HEK293 (cell line): Measurements from ENCODE around the gene OR4B1.

Experiments used
- CTCF ChIA-PET: fragments of 350-600 bp; formaldehyde crosslinking; extraction: SDS; loops from one replicate; lab custom pipeline; 2021; ENCODE audit warnings: antibody characterized with exemption; lab: Yijun Ruan, JAX
- POLR2A ChIA-PET: fragments of 300-600 bp; formaldehyde crosslinking; extraction: SDS; loops from one replicate; lab custom pipeline; 2020; ENCODE audit warnings: antibody characterized with exemption, inconsistent platforms; lab: Yijun Ruan, JAX
- H3K27ac ChIP-seq: fragments of 200-500 bp; sonication (Bioruptor generic); 2 replicates; pipeline ENCODE4 v1.5.1; 2014; ENCODE audit warnings: low read depth, low read length, control low read depth, inconsistent platforms; ENCODE audit errors: extremely low read depth
- H3K36me3 ChIP-seq, 2 experiments: fragments of 200-500 bp in 1 of 2; sonication (Bioruptor generic) in 1 of 2; 1 replicate in 1 of 2; 2 replicates in 1 of 2; pipeline ENCODE4 v1.5.1; 2014 to 2017; ENCODE audit warnings: inconsistent platforms in 2 of 2, low read length in 2 of 2; ENCODE audit not compliant: control insufficient read depth in 2 of 2, insufficient read depth in 1 of 2
- H3K4me1 ChIP-seq: fragments of 200-500 bp; sonication (Bioruptor generic); 2 replicates; pipeline ENCODE4 v1.5.1; 2014; ENCODE audit warnings: mild to moderate bottlenecking, low read length, inconsistent platforms; ENCODE audit not compliant: control insufficient read depth, insufficient read depth
- H3K4me3 ChIP-seq: 2 replicates; pipeline ENCODE4 v1.5.1; 2011; ENCODE audit warnings: low read depth, mild to moderate bottlenecking, control low read depth, low read length, moderate library complexity
- H3K9me3 ChIP-seq: fragments of 200-500 bp; sonication (Bioruptor generic); 2 replicates; pipeline ENCODE4 v1.5.1; 2014; ENCODE audit warnings: low read depth, low read length, inconsistent platforms; ENCODE audit not compliant: control insufficient read depth, insufficient read depth
- FEZF1 ChIP-seq: fragments of 450-650 bp; formaldehyde crosslinking; IDR thresholded peaks from 2 replicates; pipeline ENCODE4 v1.5.1; 2016; ENCODE audit warnings: missing biosample characterization, missing genetic modification characterization
- KLF16 ChIP-seq: fragments of 450-650 bp; formaldehyde crosslinking; IDR thresholded peaks from 2 replicates; pipeline ENCODE4 v1.5.1; 2017; ENCODE audit warnings: missing biosample characterization, missing genetic modification characterization
- KLF7 ChIP-seq: fragments of 450-650 bp; formaldehyde crosslinking; IDR thresholded peaks from 2 replicates; pipeline ENCODE4 v1.5.1; 2016; ENCODE audit warnings: missing biosample characterization, missing genetic modification characterization, borderline replicate concordance
- OVOL3 ChIP-seq: fragments of 450-650 bp; formaldehyde crosslinking; IDR thresholded peaks from 2 replicates; pipeline ENCODE4 v1.5.1; 2016; ENCODE audit warnings: missing biosample characterization, missing genetic modification characterization
- TRIM28 ChIP-seq: IDR thresholded peaks from 2 replicates; pipeline ENCODE4 v1.6.1; 2011; ENCODE audit warnings: low read length, control low read depth, borderline replicate concordance
- ZBTB17 ChIP-seq: fragments of 450-650 bp; formaldehyde crosslinking; IDR thresholded peaks from 2 replicates; pipeline ENCODE4 v1.5.1; 2016; ENCODE audit warnings: missing biosample characterization, missing genetic modification characterization
- ZBTB20 ChIP-seq: fragments of 450-650 bp; formaldehyde crosslinking; IDR thresholded peaks from 2 replicates; pipeline ENCODE4 v1.5.1; 2016; ENCODE audit warnings: missing biosample characterization, missing genetic modification characterization
- ZNF214 ChIP-seq: fragments of 450-650 bp; formaldehyde crosslinking; IDR thresholded peaks from 2 replicates; pipeline ENCODE4 v1.5.1; 2017; ENCODE audit warnings: missing biosample characterization, mild to moderate bottlenecking, missing genetic modification characterization, borderline replicate concordance
- ZNF221 ChIP-seq: fragments of 450-650 bp; formaldehyde crosslinking; IDR thresholded peaks from 2 replicates; pipeline ENCODE4 v1.5.1; 2017; ENCODE audit warnings: missing biosample characterization, missing genetic modification characterization, borderline replicate concordance
- ZNF37A ChIP-seq: fragments of 450-650 bp; IDR thresholded peaks from 2 replicates; pipeline ENCODE4 v1.5.1; 2018; ENCODE audit warnings: missing biosample characterization, missing genetic modification characterization
- ZNF660 ChIP-seq: fragments of 450-650 bp; IDR thresholded peaks from 2 replicates; pipeline ENCODE4 v1.5.1; 2018; ENCODE audit warnings: missing biosample characterization, mild to moderate bottlenecking, missing genetic modification characterization
- ZSCAN23 ChIP-seq: fragments of 450-650 bp; formaldehyde crosslinking; IDR thresholded peaks from 2 replicates; pipeline ENCODE4 v1.5.1; 2016; ENCODE audit warnings: missing biosample characterization, missing genetic modification characterization
- ZSCAN30 ChIP-seq: fragments of 450-650 bp; IDR thresholded peaks from 2 replicates; pipeline ENCODE4 v1.5.1; 2018; ENCODE audit warnings: missing biosample characterization, mild to moderate bottlenecking, missing genetic modification characterization, moderate library complexity
- TF ChIP-seq, protein P1 (sequence below): fragments of 450-650 bp; formaldehyde crosslinking; IDR thresholded peaks from 2 replicates; pipeline ENCODE4 v1.5.1; 2016; ENCODE audit warnings: missing biosample characterization, missing genetic modification characterization
- TF ChIP-seq, protein P2 (sequence below): fragments of 450-650 bp; formaldehyde crosslinking; IDR thresholded peaks from 2 replicates; pipeline ENCODE4 v1.5.1; 2016; ENCODE audit warnings: missing biosample characterization, missing genetic modification characterization
- TF ChIP-seq, protein P3 (sequence below): fragments of 450-650 bp; formaldehyde crosslinking; IDR thresholded peaks from 2 replicates; pipeline ENCODE4 v1.5.1; 2016; ENCODE audit warnings: missing biosample characterization, missing genetic modification characterization, borderline replicate concordance
- TF ChIP-seq, protein P4 (sequence below): fragments of 450-650 bp; formaldehyde crosslinking; IDR thresholded peaks from 2 replicates; pipeline ENCODE4 v1.5.1; 2017; ENCODE audit warnings: missing biosample characterization, missing genetic modification characterization
- TF ChIP-seq, protein P5 (sequence below): fragments of 450-650 bp; formaldehyde crosslinking; IDR thresholded peaks from 2 replicates; pipeline ENCODE4 v1.5.1; 2016; ENCODE audit warnings: missing biosample characterization, missing genetic modification characterization

Gene OR4B1

DNA sequence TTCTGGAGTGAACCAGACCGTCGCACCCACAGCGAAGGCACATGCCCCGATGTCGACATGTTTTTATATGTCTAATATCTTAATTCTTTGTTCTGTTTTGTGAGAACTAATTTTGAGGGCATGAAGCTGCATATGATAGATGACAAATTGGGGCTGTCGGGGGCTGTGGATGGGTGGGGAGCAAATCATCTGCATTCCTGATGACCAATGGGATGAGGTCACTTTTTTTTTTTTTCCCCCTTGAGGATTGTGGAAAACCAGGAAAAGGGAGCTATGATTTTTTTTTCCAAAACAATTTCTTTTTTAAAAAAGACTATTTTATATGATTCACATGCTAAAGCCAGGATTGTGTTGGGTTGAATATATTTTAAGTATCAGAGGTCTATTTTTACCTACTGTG is 49.2 kb upstream of the OR4B1 start:
- Histone ChIP-seq H3K27ac (no peak overlapping the region), H3K9me3 (no peaks in the 10 kb centered on the region), H3K4me1 (no peaks in the 10 kb centered on the region), H3K4me3 (no peak overlapping the region), H3K36me3 (peaks cover 0 to 23% of the 10 kb centered on the region in 2 experiments; a peak in 2 of 3 replicates)
- TF ChIP-seq, protein P1, sequence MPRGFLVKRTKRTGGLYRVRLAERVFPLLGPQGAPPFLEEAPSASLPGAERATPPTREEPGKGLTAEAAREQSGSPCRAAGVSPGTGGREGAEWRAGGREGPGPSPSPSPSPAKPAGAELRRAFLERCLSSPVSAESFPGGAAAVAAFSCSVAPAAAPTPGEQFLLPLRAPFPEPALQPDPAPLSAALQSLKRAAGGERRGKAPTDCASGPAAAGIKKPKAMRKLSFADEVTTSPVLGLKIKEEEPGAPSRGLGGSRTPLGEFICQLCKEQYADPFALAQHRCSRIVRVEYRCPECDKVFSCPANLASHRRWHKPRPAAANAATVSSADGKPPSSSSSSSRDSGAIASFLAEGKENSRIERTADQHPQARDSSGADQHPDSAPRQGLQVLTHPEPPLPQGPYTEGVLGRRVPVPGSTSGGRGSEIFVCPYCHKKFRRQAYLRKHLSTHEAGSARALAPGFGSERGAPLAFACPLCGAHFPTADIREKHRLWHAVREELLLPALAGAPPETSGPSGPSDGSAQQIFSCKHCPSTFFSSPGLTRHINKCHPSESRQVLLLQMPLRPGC (tag by site-specific recombination), result no peak
- no peak for TF ChIP-seq ZNF214 (tag by site-specific recombination)
- TF ChIP-seq ZSCAN23 (tag by site-specific recombination), result no peak
- TF ChIP-seq, protein P2, sequence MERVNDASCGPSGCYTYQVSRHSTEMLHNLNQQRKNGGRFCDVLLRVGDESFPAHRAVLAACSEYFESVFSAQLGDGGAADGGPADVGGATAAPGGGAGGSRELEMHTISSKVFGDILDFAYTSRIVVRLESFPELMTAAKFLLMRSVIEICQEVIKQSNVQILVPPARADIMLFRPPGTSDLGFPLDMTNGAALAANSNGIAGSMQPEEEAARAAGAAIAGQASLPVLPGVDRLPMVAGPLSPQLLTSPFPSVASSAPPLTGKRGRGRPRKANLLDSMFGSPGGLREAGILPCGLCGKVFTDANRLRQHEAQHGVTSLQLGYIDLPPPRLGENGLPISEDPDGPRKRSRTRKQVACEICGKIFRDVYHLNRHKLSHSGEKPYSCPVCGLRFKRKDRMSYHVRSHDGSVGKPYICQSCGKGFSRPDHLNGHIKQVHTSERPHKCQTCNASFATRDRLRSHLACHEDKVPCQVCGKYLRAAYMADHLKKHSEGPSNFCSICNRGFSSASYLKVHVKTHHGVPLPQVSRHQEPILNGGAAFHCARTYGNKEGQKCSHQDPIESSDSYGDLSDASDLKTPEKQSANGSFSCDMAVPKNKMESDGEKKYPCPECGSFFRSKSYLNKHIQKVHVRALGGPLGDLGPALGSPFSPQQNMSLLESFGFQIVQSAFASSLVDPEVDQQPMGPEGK, result no peak
- TF ChIP-seq, protein P3, sequence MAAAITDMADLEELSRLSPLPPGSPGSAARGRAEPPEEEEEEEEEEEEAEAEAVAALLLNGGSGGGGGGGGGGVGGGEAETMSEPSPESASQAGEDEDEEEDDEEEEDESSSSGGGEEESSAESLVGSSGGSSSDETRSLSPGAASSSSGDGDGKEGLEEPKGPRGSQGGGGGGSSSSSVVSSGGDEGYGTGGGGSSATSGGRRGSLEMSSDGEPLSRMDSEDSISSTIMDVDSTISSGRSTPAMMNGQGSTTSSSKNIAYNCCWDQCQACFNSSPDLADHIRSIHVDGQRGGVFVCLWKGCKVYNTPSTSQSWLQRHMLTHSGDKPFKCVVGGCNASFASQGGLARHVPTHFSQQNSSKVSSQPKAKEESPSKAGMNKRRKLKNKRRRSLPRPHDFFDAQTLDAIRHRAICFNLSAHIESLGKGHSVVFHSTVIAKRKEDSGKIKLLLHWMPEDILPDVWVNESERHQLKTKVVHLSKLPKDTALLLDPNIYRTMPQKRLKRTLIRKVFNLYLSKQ (tag by site-specific recombination), result no peak
- TF ChIP-seq ZNF37A (tag by site-specific recombination), result no peak
- no peak for TF ChIP-seq OVOL3 (tag by site-specific recombination)
- TF ChIP-seq ZNF660, result no peak
- TF ChIP-seq ZNF221 (tag by site-specific recombination), result no peak
- no peak for TF ChIP-seq FEZF1 (tag by site-specific recombination)
- no peak for TF ChIP-seq ZBTB20 (tag by site-specific recombination)
- TF ChIP-seq, protein P4, sequence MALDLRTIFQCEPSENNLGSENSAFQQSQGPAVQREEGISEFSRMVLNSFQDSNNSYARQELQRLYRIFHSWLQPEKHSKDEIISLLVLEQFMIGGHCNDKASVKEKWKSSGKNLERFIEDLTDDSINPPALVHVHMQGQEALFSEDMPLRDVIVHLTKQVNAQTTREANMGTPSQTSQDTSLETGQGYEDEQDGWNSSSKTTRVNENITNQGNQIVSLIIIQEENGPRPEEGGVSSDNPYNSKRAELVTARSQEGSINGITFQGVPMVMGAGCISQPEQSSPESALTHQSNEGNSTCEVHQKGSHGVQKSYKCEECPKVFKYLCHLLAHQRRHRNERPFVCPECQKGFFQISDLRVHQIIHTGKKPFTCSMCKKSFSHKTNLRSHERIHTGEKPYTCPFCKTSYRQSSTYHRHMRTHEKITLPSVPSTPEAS (tag by site-specific recombination), result no peak
- no peak for TF ChIP-seq ZBTB17 (tag by site-specific recombination)
- TF ChIP-seq KLF16 (tag by site-specific recombination), result no peak
- CTCF ChIA-PET, result no interaction called here
- POLR2A ChIA-PET, result no interaction called here

DNA sequence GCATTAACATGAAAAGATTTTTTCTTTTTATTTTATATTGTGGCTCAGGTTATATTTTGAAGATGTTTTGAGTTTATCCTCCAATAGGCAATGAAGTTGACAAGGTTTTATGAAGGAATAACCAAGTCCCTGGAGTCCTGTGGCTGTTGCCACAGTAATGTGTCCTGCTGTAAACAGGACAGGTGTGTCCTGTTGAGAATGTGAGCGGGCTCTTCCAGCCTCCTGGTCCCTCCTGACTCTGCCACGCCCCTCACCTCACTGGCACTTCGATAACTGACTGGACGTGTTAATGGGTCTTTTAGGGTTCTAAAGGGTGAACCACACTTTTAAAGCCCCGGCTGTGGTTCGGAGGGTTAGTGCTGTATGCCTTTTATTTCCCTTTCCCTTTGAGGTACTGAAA is 47.8 kb upstream of the OR4B1 start:
- POLR2A ChIA-PET, result no interaction called here
- Histone ChIP-seq H3K36me3 (peaks cover 0 to 16% of the 10 kb centered on the region in 2 experiments; a peak in 2 of 3 replicates), H3K9me3 (no peaks in the 10 kb centered on the region), H3K27ac (no peak overlapping the region), H3K4me3 (no peak overlapping the region), H3K4me1 (no peaks in the 10 kb centered on the region)
- CTCF ChIA-PET, result no interaction called here
- TF ChIP-seq ZNF214 (tag by site-specific recombination) (no peak), ZSCAN30 (no peak), KLF7 (tag by site-specific recombination) (no peak), TRIM28 (no peak)
- TF ChIP-seq, protein P5, sequence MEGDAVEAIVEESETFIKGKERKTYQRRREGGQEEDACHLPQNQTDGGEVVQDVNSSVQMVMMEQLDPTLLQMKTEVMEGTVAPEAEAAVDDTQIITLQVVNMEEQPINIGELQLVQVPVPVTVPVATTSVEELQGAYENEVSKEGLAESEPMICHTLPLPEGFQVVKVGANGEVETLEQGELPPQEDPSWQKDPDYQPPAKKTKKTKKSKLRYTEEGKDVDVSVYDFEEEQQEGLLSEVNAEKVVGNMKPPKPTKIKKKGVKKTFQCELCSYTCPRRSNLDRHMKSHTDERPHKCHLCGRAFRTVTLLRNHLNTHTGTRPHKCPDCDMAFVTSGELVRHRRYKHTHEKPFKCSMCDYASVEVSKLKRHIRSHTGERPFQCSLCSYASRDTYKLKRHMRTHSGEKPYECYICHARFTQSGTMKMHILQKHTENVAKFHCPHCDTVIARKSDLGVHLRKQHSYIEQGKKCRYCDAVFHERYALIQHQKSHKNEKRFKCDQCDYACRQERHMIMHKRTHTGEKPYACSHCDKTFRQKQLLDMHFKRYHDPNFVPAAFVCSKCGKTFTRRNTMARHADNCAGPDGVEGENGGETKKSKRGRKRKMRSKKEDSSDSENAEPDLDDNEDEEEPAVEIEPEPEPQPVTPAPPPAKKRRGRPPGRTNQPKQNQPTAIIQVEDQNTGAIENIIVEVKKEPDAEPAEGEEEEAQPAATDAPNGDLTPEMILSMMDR (tag by site-specific recombination), result no peak
